ENCODE measurements around the gene PRKRIP1.
"Not testable (repeated sequence)": the region's sequence is repeated elsewhere in the genome, so short reads cannot be mapped to it uniquely, and the experiment has no call there.

PRKRIP1 gene

GRCh38 chr7:102432442-102433218, 36.5 kb downstream of the PRKRIP1 start:
- DNase-seq: no peak

GRCh38 chr7:102433219-102434038, 37.3 kb downstream of the PRKRIP1 start, which contains the start of gene ORAI2:
TSS of gene ORAI2 (plus strand) at chr7:102433575. CDS start at chr7:102438957, 5,382 bp downstream.
- DNase-seq: no peak

- DNase-seq: no peak
These were observed 37.9 kb downstream of the PRKRIP1 start for GRCh38 chr7:102434039-102434486.

- DNase-seq: no peak
These were observed 40.0 kb downstream of the PRKRIP1 start for GRCh38 chr7:102436118-102436517.

- DNase-seq: no peak
These were observed 44.0 kb downstream of the PRKRIP1 start for GRCh38 chr7:102439963-102440795.

- no peak for DNase-seq
These were observed 49.0 kb downstream of the PRKRIP1 start for GRCh38 chr7:102444961-102445673.

GRCh38 chr7:102445674-102446071, 49.5 kb downstream of the PRKRIP1 start:
- no peak for DNase-seq

GRCh38 chr7:102446387-102447156, 50.4 kb downstream of the PRKRIP1 start:
- no peak for DNase-seq

- DNase-seq: no peak
These were observed 51.1 kb downstream of the PRKRIP1 start for GRCh38 chr7:102447311-102447710.

GRCh38 chr7:102449136-102449535, 53.0 kb downstream of the PRKRIP1 start:
- DNase-seq: no peak

GRCh38 chr7:102450242-102450641, 54.1 kb downstream of the PRKRIP1 start:
- no peak for DNase-seq

- DNase-seq: no peak
These were observed 55.4 kb downstream of the PRKRIP1 start for GRCh38 chr7:102451371-102452054.

GRCh38 chr7:102452451-102452850, 56.3 kb downstream of the PRKRIP1 start:
- no peak for DNase-seq

GRCh38 chr7:102453319-102453718, 57.2 kb downstream of the PRKRIP1 start:
- no peak for DNase-seq

- no peak for DNase-seq
These were observed 58.3 kb downstream of the PRKRIP1 start for GRCh38 chr7:102454468-102454867.

GRCh38 chr7:102454932-102455331, 58.8 kb downstream of the PRKRIP1 start:
- not testable (repeated sequence) for DNase-seq

GRCh38 chr7:102455596-102455995, 59.4 kb downstream of the PRKRIP1 start:
- DNase-seq: no peak

GRCh38 chr7:102456327-102456726, 60.2 kb downstream of the PRKRIP1 start:
- DNase-seq: no peak

- DNase-seq: no peak
These were observed 61.3 kb downstream of the PRKRIP1 start for GRCh38 chr7:102457352-102457924.

GRCh38 chr7:102459221-102459844, 63.2 kb downstream of the PRKRIP1 start:
- DNase-seq: no peak

All from GOT3 (cell line).